HepG2 (cell line): ENCODE measurements around the gene PROM2. TPM values are rescaled to one million over a fixed set of nuclear protein-coding genes. Genes with fewer than 3 reads are reported as not detected.
A peak's percentile ranks its signal among the peaks of the same experiment; 100 is the strongest.

Experiments used
- ATAC-seq: fragments of 200-7000 bp; cut with Tn5 transposase; 3 replicates; pipeline ENCODE4 v1.9.1; 2020; ENCODE audit warnings: mild to moderate bottlenecking, moderate library complexity
- BruUV-seq: library from RNA; stranded (reverse); fragments of 400-500 nt; replicated peaks from 2 replicates; lab custom pipeline; 2021; lab: Mats Ljungman, UMichigan
- CTCF ChIA-PET: fragments of 300-600 bp; formaldehyde crosslinking; extraction: SDS; loops from one replicate; lab custom pipeline; 2021; ENCODE audit warnings: low total read pairs, inconsistent platforms, low intra/inter-chr PET ratio; lab: Yijun Ruan, JAX
- POLR2A ChIA-PET: fragments of 350-600 bp; sonication (Branson Sonifier 250); formaldehyde crosslinking; loops from one replicate; lab custom pipeline; 2020; ENCODE audit warnings: antibody characterized with exemption, inconsistent platforms; lab: Yijun Ruan, JAX
- DNase-seq: peaks from one replicate; pipeline ENCODE4 v3.0.0-alpha.2; 2015; ENCODE audit warnings: low spot score
- FAIRE-seq: peaks from 3 replicates; lab custom pipeline; 2011; peaks lifted over from hg19 to GRCh38; lab: Jason Lieb, UNC
- H2AFZ ChIP-seq: one replicate; pipeline ENCODE4 v1.6.1; 2011; ENCODE audit warnings: low read length, inconsistent platforms
- H3K27ac ChIP-seq: fragments of 300-600 bp; 3 replicates; pipeline ENCODE4 v1.8.0; 2011; ENCODE audit warnings: mixed run types, mild to moderate bottlenecking, mixed read lengths, low read length, inconsistent platforms; ENCODE audit not compliant: insufficient read depth; ENCODE audit errors: extremely low read length
- H3K27me3 ChIP-seq, 2 experiments: fragments of 200-600 bp in 1 of 2; 2 replicates in 1 of 2; 3 replicates in 1 of 2; pipeline versions ENCODE4 v1.6.0 to v1.8.0; 2011; ENCODE audit warnings: low read length in 2 of 2, mild to moderate bottlenecking in 2 of 2, moderate library complexity in 2 of 2, inconsistent platforms in 1 of 2; ENCODE audit not compliant: insufficient read depth in 2 of 2, control insufficient read depth in 1 of 2
- H3K36me3 ChIP-seq, 2 experiments: fragments of 200-600 bp in 1 of 2; replicated peaks in 1 of 2; 2 replicates in 1 of 2; 3 replicates in 1 of 2; pipeline versions ENCODE4 v1.5.1 to v1.8.0; 2011; ENCODE audit warnings: low read length in 2 of 2, inconsistent platforms in 1 of 2; ENCODE audit not compliant: insufficient read depth in 2 of 2, control insufficient read depth in 1 of 2
- H3K4me1 ChIP-seq: 2 replicates; pipeline ENCODE4 v1.5.1; 2012; ENCODE audit warnings: low read length, inconsistent platforms; ENCODE audit not compliant: insufficient read depth
- H3K4me2 ChIP-seq: 2 replicates; pipeline ENCODE4 v1.6.0; 2011; ENCODE audit warnings: low read depth, low read length, inconsistent platforms
- H3K4me3 ChIP-seq, 3 experiments: fragments of 200-600 bp in 1 of 3; sonication (generic), shearing (Covaris generic) in 1 of 3; replicated peaks in 1 of 3; 2 replicates each; pipeline ENCODE4 v1.5.1; 2011 to 2016; ENCODE audit warnings: low read length in 3 of 3, inconsistent platforms in 2 of 3, low read depth in 2 of 3, mild to moderate bottlenecking in 2 of 3, control low read depth in 1 of 3, mixed read lengths in 1 of 3; ENCODE audit not compliant: insufficient read depth in 1 of 3
- H3K79me2 ChIP-seq: one replicate; pipeline ENCODE4 v1.6.1; 2011; ENCODE audit warnings: low read length, inconsistent platforms; ENCODE audit not compliant: insufficient read depth
- H3K9ac ChIP-seq: 2 replicates; pipeline ENCODE4 v1.6.0; 2011; ENCODE audit warnings: mild to moderate bottlenecking, low read depth, low read length, inconsistent platforms; ENCODE audit not compliant: insufficient read depth
- H3K9me3 ChIP-seq: 2 replicates; pipeline ENCODE4 v1.5.1; 2012; ENCODE audit warnings: mild to moderate bottlenecking, low read length
- H4K20me1 ChIP-seq: 2 replicates; pipeline ENCODE4 v1.6.0; 2011; ENCODE audit warnings: inconsistent platforms, mild to moderate bottlenecking, low read length, moderate library complexity; ENCODE audit not compliant: insufficient read depth
- ATAD3A ChIP-seq: sonication (generic); formaldehyde crosslinking; IDR thresholded peaks from 2 replicates; pipeline ENCODE4 v1.4.0; 2020; ENCODE audit warnings: missing genetic modification reagents
- GZF1 ChIP-seq: sonication (generic); formaldehyde crosslinking; IDR thresholded peaks from 2 replicates; pipeline ENCODE4 v1.5.1; 2020; ENCODE audit warnings: mild to moderate bottlenecking, missing genetic modification reagents
- IRX3 ChIP-seq: sonication (generic); formaldehyde crosslinking; IDR thresholded peaks from 2 replicates; pipeline ENCODE4 v1.8.1; 2023; ENCODE audit warnings: mild to moderate bottlenecking, low read depth, missing genetic modification reagents, borderline replicate concordance
- MED1 ChIP-seq: sonication (generic); formaldehyde crosslinking; IDR thresholded peaks from 2 replicates; pipeline ENCODE4 v1.4.0; 2020; ENCODE audit warnings: missing genetic modification reagents
- PCBP2 ChIP-seq: fragments of 200-400 bp; formaldehyde crosslinking; optimal IDR thresholded peaks from 2 replicates; pipeline ENCODE3; 2018; ENCODE audit warnings: low read length, low read depth; ENCODE audit not compliant: poor library complexity, severe bottlenecking
- ZBTB26 ChIP-seq: IDR thresholded peaks from 2 replicates; pipeline ENCODE4 v1.6.1; 2016; ENCODE audit warnings: missing compliant biosample characterization, missing genetic modification reagents, borderline replicate concordance
- ZNF3 ChIP-seq: IDR thresholded peaks from 2 replicates; pipeline ENCODE4 v1.7.0; 2017; ENCODE audit warnings: inconsistent platforms
- ZNF460 ChIP-seq: sonication (generic); formaldehyde crosslinking; IDR thresholded peaks from 2 replicates; pipeline ENCODE4 v1.5.1; 2020; ENCODE audit warnings: missing genetic modification reagents, mild to moderate bottlenecking, borderline replicate concordance
- ZNF543 ChIP-seq: sonication (generic); formaldehyde crosslinking; IDR thresholded peaks from 2 replicates; pipeline ENCODE4 v1.4.0; 2020; ENCODE audit warnings: mild to moderate bottlenecking, missing genetic modification reagents
- ZNF577 ChIP-seq: sonication (generic); formaldehyde crosslinking; IDR thresholded peaks from 2 replicates; pipeline ENCODE4 v1.4.0; 2020; ENCODE audit warnings: mild to moderate bottlenecking, low read depth, missing genetic modification reagents, borderline replicate concordance
- ZSCAN12 ChIP-seq: sonication (generic); formaldehyde crosslinking; IDR thresholded peaks from 2 replicates; pipeline ENCODE4 v1.9.0; 2021; ENCODE audit warnings: mild to moderate bottlenecking, missing genetic modification reagents
- WGBS: methylation state at CpG from one replicate; pipeline ENCODE4 v1.1.6; 2017; ENCODE audit warnings: low lambda C conversion rate; 5-methylcytosine and 5-hydroxymethylcytosine counted together
- in situ Hi-C: cut with HindIII; loops from 2 replicates; pipeline ENCODE4 v1.10.0; 2017; ENCODE audit warnings: low pct_unique_long_range_greater_than_20kb; ENCODE audit not compliant: extremely low pct_ligation_motif_present
- intact Hi-C: fragments of 100-400 bp; cut with micrococcal nuclease; formaldehyde crosslinking; loops from one replicate; pipeline ENCODE4 v1.10.0; 2022; ENCODE audit not compliant: unreplicated experiment
- polyA plus RNA-seq, 8 experiments: library from polyadenylated mRNA; depleted of rRNA in 3 of 8; stranded (reverse) in 7 of 8; unstranded in 1 of 8; fragments of >200 nt; fragmentation: Illumina TruSeq in 4 of 8; extraction: Trizol in 4 of 8; gene quantifications; 2 replicates each; pipeline versions ENCODE4 v1.2.1 to v1.2.3, GENCODE V29; 2011 to 2016; ENCODE audit warnings: low read depth in 4 of 8, missing spikeins in 1 of 8, mixed read lengths in 1 of 8; ENCODE audit not compliant: insufficient read depth in 1 of 8
- total RNA-seq, 5 experiments: library from RNA; depleted of rRNA; stranded (reverse); fragments of >200 nt; fragmentation: Illumina TruSeq; extraction: Trizol; gene quantifications; 2 replicates each; pipeline ENCODE4 v1.2.3, GENCODE V29; 2016; ENCODE audit warnings: low read depth in 1 of 5

Gene PROM2
- total and polyA plus RNA-seq, 2 of the 13 experiments (the other 11 are each of a cell fraction or from before 2014, with no cell fraction given), result not detected

- ATAC-seq, result peak; percentile 10; the same call in 1 of the 3 replicates
Measured at GRCh38 chr2:95275151-95275515, 884 bp downstream of the PROM2 start.

GRCh38 chr2:95275601-95276243, 1.5 kb downstream of the PROM2 start:
- intact Hi-C loops, result no loop called here
- H3K27me3 ChIP-seq, result peaks cover 9 to 30% of the 10 kb centered on the region in 2 experiments; a peak in 4 of 5 replicates
- no peaks in the 10 kb centered on the region for H3K79me2 ChIP-seq
- ChIA-PET POLR2A (no interaction called here), CTCF (no interaction called here)
- no peaks in the 10 kb centered on the region for H3K36me3 ChIP-seq
- in situ Hi-C loops, result no loop called here
- no peak overlapping the region for H3K4me3 ChIP-seq
- H3K4me1 ChIP-seq, result no peaks in the 10 kb centered on the region
- H3K27ac ChIP-seq, result no peak overlapping the region
- no peaks in the 10 kb centered on the region for H4K20me1 ChIP-seq
- FAIRE-seq (no peak), DNase-seq (no peak), ATAC-seq (no peak)
- no peak overlapping the region for H2AFZ ChIP-seq
- no peak overlapping the region for H3K4me2 ChIP-seq
- WGBS, result 42% methylated on average over 6 of the region's 28 CpGs
- BruUV-seq, result no TSS peak
- no peak for TF ChIP-seq ZBTB26 (CRISPR knock-in tag)
- TF ChIP-seq IRX3 (CRISPR knock-in tag), result no peak
- H3K9me3 ChIP-seq, result no peaks in the 10 kb centered on the region
- no peak overlapping the region for H3K9ac ChIP-seq

More at GRCh38 chr2:95275151-95275515, 884 bp downstream of the PROM2 start:
- Histone ChIP-seq H2AFZ (no peak overlapping the region), H3K4me1 (no peaks in the 10 kb centered on the region), H3K27me3 (peaks cover 9 to 32% of the 10 kb centered on the region in 2 experiments; a peak in 4 of 5 replicates), H4K20me1 (no peaks in the 10 kb centered on the region), H3K9ac (no peak overlapping the region), H3K36me3 (no peaks in the 10 kb centered on the region), H3K27ac (no peak overlapping the region), H3K9me3 (no peaks in the 10 kb centered on the region), H3K4me2 (no peak overlapping the region), H3K79me2 (no peaks in the 10 kb centered on the region), H3K4me3 (no peak overlapping the region)
- in situ Hi-C loops (no loop called here), intact Hi-C loops (no loop called here)
- no peak for TF ChIP-seq ZNF577
- TF ChIP-seq ZNF3, result no peak
- no peak for TF ChIP-seq MED1 (CRISPR knock-in tag)
- no peak for TF ChIP-seq PCBP2
- no peak for TF ChIP-seq GZF1 (CRISPR knock-in tag)
- TF ChIP-seq ZSCAN12 (CRISPR knock-in tag), result no peak
- no peak for TF ChIP-seq ZNF543 (CRISPR knock-in tag)
- no peak for TF ChIP-seq ZNF460
- no peak for TF ChIP-seq ATAD3A (CRISPR knock-in tag)
- 20% methylated on average over 4 of the region's 4 CpGs for WGBS
- ChIA-PET CTCF (no interaction called here), POLR2A (no interaction called here)
- BruUV-seq, result no TSS peak
- FAIRE-seq (no peak), DNase-seq (no peak)
